SKM-1 (cell line): Measurements from ENCODE around the gene OR6A2.
A peak's percentile ranks its signal among the peaks of the same experiment; 100 is the strongest.
"Not testable (repeated sequence)": the region's sequence is repeated elsewhere in the genome, so short reads cannot be mapped to it uniquely, and the experiment has no call there.

Source experiments
- DNase-seq: peaks from one replicate; lab custom pipeline; 2025; ENCODE audit not compliant: unreplicated experiment; lab: John Stamatoyannopoulos, UW

OR6A2 gene

GRCh38 chr11:6799402-6799801 is at the start of gene OR6A2:
TSS of gene OR6A2 (minus strand) at chr11:6799689. CDS start at chr11:6795708, 3,981 bp downstream.
- no peak for DNase-seq

DNA sequence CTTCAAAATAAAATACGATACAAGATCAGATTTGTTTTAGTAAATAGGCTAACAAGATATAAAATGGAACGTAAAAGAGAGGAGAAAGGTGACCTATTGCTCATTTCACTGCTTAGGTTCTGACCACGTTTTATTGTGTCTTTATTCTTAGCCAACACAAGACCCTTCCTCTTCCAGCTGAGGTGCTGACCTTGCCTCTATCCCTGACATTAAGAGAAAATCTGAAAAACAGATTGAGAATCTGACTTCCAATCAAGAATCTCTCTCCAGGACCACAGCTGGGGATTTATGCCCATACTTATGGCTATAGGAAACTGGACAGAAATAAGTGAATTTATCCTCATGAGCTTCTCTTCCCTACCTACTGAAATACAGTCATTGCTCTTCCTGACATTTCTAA is 45.9 kb upstream of the OR6A2 start, which contains the start of gene OR10A5:
Gene OR10A5 (plus strand): TSS at position 301 of the 400 bp plus-strand sequence. CDS start 0 bp downstream, at position 301.
- DNase-seq: no peak

DNA sequence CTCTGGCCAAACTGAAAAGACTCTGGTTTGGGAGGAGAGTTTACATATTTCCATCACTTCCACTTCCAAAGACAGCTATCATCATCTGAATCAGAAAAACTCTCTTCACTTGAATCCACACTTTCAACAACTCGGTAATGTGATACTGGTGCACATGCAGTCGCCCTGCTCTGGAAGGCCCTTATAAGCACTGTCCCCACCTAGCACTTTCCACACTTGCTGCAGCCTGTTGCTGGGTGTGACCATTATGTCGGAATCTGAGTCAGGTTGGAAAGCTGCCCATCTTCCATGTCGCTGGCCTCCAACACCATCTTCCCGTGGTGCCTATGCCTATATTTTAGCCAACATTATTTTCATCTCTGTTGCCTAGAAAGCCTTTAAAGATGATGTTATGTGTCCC is 44.9 kb upstream of the OR6A2 start:
- DNase-seq: no peak

DNA sequence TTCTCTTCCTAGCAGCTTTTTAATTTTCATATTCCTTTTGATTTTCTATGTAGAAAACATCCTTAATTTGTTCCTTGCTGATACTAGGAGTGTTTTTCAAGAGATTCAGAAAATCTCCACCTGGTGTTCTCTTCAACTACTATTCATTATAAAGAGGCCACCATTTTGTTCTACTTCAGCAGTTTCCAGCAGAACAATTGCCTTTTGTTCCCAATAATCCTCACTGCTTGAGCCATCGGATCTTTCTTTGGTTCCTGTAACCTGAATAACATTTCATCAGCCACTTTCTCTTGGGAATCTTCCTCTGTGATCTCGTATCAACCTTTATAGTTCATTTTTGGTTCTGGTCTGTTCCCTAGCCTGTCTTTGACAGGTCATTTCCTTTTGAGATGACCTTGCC is 44.2 kb upstream of the OR6A2 start:
- DNase-seq: no peak

DNA sequence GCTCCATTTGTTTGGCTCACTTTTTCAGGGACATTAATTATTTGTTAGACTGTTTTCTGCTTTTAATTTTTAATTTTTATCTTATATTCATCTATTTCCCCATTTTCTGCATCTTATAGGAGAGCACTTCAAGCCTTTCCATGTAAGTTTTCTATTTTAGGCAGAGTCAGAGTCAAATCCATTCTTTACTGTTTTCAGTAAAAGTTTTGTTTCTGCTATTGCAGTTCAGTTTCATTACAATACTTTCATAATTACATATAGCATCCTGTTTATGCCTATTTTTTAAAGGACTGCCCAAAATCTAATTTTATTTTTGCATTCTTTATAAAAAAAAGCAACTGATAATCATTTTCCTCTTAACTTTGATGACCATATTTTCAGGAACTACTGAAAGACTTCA is 42.2 kb upstream of the OR6A2 start:
- DNase-seq: no peak

GRCh38 chr11:6834021-6834420 is 34.5 kb upstream of the OR6A2 start:
- no peak for DNase-seq

GRCh38 chr11:6833356-6833755 is 33.9 kb upstream of the OR6A2 start:
- no peak for DNase-seq

GRCh38 chr11:6828103-6828502 is 28.6 kb upstream of the OR6A2 start:
- no peak for DNase-seq

GRCh38 chr11:6825231-6825744 is 25.8 kb upstream of the OR6A2 start:
- DNase-seq: no peak

GRCh38 chr11:6824136-6824823 is 24.8 kb upstream of the OR6A2 start:
- no peak for DNase-seq

- no peak for DNase-seq
These were observed 19.5 kb upstream of the OR6A2 start for GRCh38 chr11:6818967-6819366.

GRCh38 chr11:6817694-6818093 is 18.2 kb upstream of the OR6A2 start:
- no peak for DNase-seq

- no peak for DNase-seq
These were observed 14.2 kb upstream of the OR6A2 start for GRCh38 chr11:6813656-6814055.

GRCh38 chr11:6812390-6813005 is 13.0 kb upstream of the OR6A2 start:
- DNase-seq: peak; percentile 32

DNA sequence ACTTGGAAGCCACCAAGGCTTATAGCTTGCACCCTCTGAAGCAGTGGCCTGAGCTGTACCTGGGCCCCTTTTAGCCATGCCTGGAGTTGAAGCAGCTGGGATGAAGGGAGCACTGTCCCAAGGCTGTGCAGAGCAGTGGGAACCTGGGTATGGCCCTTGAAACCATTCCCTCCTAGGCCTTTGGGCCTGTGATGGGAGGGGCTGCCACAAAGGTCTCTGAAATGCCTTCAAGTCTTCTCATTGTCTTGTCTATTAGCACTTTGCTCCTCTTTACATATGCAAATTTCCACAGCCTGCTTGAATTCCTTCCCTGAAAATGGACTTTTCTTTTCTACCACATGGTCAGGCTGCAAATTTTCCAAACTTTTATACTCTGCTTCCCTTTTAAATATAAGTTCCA is 1.6 kb upstream of the OR6A2 start:
- not testable (repeated sequence) for DNase-seq

DNA sequence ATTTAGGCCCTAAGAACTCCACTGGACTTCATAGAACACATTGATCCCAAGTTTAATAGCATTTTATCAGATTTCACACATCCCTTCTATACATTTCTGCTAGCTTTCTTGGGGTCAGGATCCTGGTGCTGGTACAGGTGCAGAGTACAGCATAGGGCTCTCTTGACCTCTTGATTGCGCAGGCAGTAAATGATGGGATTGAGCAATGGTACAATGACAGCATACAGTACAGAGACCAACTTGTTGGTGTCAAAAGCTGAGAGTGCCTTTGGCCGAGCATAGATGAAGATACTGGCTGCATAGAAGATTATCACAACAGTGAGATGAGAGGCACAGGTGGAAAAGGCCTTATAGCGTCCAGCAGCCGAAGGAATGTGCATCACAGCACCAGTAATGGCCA is 4.8 kb downstream of the OR6A2 start:
- no peak for DNase-seq

DNA sequence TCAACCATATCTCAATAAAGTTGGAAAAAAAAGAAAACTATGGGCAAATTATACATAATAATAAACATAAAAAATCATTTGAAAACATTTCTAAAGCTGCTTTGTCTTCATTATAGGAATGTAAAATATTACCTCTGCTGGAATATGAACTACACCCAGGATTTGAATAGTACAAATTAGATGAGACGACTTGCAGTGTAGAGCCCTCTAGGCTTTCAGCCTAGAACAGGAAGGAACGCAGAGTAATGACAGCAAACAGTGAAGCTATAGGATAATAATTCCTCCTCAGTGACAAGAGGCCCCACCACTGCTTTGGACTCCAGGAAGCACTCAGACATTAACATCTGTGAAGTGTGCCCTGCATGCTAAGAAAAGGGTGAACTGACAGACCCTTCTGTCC is 8.9 kb downstream of the OR6A2 start:
- DNase-seq: no peak

DNA sequence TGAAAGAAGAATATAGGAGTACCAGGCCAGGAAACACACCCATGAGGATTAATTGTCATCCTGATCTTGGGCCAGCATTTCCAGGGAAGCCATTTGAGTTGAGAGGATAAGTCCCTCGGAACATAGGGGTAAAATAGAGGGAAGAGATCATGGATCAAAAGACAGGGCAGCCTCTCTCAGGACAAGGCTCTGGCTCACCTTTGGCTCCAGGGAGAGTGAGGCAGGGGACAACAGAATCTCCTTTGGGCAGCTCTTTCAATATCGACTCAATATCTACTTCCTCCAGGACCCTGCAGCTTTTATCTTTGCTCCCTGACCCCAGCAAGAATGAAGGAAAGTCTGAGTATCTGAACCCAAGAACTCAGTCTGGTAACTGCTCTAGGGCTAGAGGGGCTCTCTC is 16.8 kb downstream of the OR6A2 start, which contains the start of gene OR2AG1:
Gene OR2AG1 (plus strand): TSS at position 301 of the 400 bp plus-strand sequence. CDS start 2,018 bp downstream, outside the sequence.
- DNase-seq: no peak

DNA sequence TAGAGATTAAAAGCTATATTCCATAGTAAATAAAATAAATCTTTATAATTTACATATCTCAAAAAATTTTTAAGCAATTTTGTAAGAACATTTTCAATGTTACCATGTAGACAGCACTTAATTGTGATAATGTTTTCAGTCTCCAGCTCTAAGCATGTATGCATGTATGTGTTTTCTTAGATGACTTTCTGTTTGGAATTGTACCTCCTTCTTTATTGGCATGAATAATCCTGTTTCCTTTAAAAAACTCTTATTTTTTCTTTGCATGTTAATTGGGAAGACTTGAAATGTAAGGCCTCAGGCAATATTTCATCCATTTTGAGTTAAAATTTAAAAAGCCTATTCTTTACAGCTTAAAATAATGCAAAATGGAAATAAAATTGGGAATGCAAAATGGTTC is 18.7 kb downstream of the OR6A2 start:
- no peak for DNase-seq

DNA sequence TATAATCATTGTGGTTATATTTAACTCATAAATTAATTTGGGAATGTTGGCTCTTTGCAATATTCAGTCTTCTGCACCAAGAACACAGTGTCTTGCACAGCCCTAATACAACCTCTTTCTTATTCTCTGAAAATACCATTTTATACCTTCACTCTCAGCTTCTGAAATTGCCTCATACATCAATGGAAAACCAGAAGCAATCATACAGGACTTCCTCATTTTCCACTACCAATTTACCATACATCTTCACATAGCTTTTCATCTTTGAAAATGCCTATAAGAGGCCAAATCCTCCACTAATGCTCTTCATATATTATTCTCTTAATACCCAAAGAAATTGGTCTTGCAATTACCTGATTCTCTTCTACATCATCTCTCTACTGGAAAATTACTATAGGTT is 21.0 kb downstream of the OR6A2 start:
- DNase-seq: peak; percentile 7

- peak; percentile 73 for DNase-seq
These were observed 27.3 kb downstream of the OR6A2 start, which contains the start of gene OR2AG2 for GRCh38 chr11:6771926-6772893. TSS of gene OR2AG2 (minus strand) at chr11:6771976. CDS start at chr11:6768957, 3,019 bp downstream.
